HG02759 (cell line): ENCODE results near the gene MRM2.

Experiments
- ATAC-seq: cut with Tn5 transposase; IDR thresholded peaks from one replicate; pipeline ENCODE4 v1.9.1; 2021; ENCODE audit warnings: mild to moderate bottlenecking, moderate library complexity; ENCODE audit not compliant: unreplicated experiment

The MRM2 gene

DNA sequence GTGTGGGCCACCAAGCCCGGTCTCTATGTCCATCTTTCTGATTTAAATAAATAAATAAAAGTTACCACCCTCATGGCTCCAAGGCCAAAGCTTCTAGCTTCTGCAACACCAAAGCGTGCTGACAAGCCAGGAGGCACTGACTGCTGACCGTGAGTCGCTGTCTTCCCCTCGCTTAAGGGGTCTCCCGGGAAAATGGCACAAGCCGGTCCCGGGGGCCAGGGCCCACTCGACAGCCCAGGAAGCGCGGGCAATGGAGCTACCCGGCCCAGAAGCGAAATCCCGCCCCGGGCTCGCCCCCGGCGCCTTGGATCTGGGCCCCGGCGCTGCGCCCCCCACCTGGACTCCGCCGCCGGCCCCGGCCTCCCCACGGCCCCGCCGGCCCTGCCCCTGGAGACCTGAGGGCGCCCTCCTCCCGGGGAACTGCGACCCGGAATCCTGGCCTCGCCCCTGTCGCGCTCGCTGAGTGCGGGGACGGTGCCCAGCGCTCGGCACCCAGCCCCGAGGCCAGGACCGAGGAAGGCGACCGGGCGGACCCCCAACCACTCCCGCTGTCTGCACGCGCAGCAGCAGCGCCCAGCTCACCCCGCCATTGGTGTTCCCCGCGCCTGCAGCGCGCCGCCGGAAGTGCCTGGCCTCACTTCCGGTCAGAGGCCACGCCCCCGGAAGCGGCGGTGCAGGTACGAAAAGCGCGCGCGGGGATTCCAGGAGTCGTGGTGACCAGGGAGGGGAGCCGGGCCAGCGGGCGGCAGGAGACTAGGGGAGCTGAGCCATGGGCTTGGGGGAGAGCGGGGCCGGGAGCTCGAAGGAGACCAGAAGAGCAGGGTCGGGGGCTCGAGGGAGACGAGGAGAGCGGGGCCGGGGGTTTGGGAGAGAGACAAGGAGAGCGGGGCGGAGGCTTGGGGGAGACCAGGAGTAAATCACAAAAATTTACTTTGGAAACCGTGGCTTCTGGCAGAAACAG is at the start of gene MRM2, which contains the start of gene NUDT1:
Gene MRM2 (minus strand): TSS at position 626 of the 961 bp plus-strand sequence. CDS start 36 bp downstream, at position 590.
Gene NUDT1 (plus strand): TSS at position 647 of the 961 bp plus-strand sequence. CDS start 2,349 bp downstream, outside the sequence.
- peak; percentile 82 for ATAC-seq

DNA sequence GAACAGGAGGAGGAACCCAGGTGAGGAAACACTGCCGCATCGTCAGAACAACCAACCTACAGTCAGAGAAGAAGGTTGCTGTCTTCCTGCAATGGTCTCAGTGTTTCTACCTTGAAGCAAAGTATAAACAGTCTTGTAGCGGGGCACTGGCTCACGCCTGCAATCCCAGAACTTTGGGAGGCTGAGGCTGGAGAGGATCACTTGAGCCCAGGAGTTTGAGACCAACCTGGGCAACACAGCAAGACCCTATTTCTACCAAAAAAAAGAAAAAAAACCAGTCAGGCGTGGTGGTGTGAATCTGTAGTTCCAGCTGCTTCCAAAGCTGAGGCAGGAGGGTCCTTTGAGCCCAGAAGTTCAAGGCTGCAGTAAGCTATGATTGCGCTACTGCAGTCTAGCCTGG is 48.9 kb upstream of the MRM2 start:
- ATAC-seq = no peak

DNA sequence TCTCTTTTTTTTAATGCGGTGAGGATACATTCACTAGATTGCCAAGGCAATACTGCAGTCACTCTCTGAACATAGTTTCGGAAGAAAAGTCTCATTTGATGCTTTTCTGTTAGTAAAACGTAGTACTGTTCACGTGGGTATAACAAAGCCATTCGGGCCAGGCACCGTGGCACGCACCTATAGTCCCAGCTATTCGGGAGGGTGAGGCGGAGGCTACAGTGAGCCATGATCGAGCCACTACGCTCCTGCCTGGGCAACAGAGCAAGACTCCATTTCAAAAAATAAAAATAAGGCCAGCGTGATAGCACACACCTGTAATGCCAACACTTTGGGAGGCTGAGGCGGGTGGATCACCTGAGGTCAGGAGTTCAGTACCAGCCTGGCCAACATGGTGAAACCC is 47.6 kb upstream of the MRM2 start:
- ATAC-seq = no peak

DNA sequence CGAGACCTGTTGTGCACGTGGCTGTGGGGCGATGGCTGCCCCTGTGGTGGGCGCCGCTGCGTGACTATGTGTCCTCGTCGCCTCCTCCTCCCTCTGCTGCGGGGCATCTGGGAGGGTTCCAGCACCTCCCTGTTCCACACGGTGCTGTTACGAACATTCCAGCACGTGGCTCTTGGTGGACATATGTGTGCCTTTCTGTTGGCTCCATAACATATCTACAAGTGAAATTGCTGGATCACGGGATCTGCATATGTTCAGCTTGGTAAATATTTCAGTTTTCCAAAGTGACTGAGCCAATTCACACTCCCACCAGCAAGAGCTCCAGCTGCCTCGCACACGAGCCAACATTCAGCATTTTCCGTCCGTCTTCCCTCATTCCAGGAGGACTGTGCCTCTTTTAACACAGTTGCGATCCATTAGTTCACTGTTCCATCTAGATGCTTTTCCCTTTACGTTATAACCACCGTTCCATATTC is 47.1 kb upstream of the MRM2 start:
- ATAC-seq = no peak

DNA sequence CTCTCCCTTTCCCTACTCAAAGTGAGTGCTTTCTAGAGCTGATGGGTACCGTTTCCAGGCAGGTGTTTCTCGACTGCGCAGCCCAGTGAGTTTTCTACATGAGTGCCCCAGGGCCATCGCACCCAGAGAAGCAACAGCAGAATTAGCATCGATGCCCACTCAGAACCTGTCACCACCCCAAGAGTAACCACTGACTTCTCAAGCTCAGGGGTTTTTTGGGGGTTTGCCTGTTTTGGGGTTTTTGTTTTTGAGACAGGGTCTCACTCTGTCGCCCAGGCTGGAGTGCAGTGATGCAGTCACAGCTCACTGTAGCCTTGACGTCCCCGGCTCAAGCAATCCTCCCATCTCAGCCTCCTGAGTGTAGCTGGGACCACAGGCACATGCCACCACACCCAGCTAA is 46.5 kb upstream of the MRM2 start:
- peak; percentile 77 for ATAC-seq

DNA sequence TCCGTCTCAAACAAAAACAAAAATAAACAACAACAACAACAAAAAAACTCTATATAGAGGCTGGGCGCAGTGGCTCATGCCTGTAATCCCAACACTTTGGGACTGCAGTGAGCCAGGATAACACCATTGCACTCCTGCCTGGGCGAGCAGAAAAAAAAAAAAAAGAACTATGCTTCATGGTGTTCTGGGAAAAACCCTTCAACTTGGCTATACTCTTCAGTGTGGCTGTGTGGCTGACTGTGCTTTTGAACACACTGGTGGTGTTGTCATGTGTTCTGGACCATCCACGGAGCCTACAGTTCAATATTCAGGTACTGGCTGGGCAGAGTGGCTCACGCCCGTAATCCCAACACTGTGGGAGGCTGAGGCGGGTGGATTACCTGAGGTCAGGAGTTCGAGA is 45.7 kb upstream of the MRM2 start:
- no peak for ATAC-seq

DNA sequence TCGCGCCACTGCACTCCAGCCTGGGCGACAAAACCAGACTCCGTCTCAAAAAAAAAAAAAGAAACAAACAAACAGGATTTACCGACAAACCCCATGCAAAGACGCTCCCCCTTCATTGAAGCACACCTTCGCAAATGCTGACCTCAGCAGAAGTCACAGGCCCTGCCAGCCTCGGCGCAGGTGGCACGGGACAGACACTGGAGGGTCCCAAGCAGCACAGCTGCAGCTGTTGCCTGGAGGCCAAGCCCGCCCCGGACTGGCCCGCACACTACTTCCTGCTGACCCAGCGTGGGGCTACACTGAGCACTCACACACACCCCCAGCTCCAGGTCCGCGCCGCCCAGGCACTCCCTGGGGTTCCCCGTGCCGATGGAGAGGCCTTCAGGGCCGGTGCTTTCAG is 41.1 kb upstream of the MRM2 start:
- no peak for ATAC-seq

DNA sequence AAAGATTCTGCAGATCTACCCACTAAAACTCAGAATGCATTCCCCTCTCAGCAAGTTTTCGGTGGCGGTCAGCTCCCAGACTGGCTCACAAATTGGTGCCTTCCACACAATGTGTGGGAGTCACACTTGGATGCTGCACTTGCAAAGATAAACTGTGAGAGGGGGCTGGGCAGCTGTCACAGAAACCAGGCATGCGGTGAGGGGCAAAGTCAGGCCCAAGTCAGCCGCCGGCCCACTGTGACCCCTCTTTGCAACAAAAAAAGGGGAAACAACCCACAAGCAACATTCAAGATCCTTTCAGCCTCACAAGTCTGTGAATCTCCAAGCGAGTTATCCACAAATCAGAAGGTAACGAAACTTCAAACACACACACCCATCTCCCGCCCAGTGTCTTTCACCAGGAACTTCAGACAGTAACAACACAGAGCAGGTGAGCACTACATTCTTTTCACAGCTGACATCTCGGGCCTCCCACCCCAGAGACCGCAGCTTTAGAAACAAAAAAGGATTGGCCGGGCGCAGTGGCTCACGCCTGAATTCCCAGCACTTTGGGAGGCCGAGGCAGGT is 40.3 kb upstream of the MRM2 start:
- ATAC-seq = no peak

DNA sequence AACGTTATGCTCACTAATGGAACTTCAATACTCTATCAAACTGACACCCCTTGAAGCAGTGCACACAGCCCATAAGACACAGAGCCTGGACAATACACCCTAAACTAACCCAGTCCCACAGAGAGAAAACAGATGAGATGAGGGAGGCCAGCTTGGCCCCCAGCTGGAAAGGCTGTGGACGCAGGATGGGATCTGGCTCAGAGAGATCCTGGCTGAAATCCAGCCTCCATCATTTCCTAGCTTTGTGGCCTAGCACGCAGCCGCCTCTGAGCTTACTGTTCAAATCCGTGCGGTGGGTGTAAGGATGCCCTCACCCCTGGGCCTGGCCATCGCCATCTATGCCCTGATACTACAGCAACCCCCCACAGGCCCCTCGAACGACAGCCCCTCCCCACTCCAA is 39.5 kb upstream of the MRM2 start:
- ATAC-seq = no peak

DNA sequence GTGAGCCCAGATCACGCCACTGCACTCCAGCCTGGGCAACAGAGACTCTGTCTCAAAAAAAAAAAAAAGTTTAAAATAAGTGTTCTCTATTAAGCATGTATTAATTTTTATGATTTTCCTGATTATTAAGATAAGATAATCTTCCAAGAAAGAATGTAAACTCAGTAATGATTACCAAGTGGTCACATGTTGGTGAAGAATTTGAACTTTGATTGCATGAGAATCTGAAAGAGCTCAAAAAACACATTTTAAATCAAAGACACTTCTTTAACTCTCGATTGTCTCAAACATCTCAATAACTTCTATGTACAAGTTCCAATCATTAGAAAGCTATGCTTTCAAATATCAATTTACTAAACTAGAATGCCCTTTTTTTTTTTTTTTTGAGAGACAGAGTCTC is 38.4 kb upstream of the MRM2 start:
- no peak for ATAC-seq

DNA sequence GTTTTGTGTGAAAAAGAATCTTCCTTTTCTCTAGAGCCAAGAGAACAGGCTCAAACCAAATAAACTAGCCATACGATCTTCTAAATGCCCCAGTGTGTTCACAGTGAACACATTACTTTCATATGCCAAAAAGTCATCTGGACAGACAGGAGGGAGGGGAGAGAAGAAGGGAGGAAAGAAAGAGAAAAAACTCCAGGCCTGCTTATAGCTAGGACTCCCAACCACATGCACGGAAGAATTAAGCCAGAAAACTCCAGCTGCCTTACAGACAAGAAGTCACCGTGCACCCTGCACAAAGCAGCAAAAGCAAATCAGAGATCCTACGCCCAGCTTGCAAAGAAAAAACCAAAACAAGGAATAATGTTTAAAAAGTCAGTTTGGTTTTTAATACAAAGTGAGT is 37.9 kb upstream of the MRM2 start:
- ATAC-seq = no peak

DNA sequence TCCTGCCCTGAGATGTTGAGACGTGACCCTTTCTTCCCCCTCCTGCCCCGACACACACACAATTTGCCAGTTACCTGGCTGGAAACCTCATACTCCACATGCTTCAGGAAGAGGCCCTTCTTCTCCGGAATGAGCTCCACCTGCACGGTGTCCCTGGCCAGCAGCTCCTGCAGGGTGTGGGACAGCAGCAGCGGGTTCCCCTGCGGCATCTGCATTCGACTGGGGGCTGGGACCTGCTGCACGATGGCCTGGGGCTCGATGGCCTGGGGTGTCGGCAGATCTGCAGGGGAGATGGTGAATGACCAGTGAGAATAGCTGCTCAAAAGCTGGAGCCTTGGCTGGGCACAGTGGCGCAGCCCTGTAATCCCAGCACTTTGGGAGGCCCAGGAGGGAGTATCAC is 36.0 kb upstream of the MRM2 start:
- no peak for ATAC-seq

DNA sequence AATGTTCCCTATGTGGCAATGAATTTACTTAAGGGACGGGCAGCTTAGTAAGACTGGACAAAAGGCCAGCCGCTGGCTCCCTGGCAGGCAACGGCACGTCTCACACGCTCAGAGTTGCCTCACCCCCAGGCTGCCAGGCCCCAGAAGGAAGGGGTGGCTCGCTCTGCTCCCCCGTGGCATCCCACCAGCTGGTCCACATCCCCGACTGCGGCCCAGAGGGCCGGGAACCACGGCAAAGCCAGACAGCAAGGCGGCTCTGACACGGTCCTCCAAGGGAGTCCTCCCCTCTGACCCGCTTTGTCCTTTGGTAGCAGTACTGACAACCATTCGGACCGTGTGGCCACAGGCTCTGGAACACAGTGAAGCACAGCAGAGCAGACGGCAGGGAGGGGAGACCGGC is 34.1 kb upstream of the MRM2 start:
- ATAC-seq = no peak

DNA sequence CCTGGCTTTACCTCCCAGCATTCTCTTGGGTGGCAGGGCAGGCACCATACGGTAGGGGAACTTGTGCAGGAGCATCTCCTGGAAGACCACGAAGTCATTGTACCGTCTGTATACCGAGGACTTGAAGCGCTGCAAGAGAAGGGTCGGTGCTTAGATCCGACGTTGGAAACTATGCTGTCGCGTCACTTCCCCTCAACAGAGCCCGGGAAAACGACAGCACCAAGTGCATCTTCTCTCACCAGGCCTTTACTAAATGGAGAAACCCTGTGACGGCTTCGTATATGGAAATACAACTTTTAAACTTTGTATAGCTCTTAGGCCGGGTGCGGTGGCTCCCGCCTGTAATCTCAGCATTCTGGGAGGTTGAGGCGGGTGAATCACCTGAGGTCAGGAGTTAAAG is 33.1 kb upstream of the MRM2 start:
- ATAC-seq = no peak

DNA sequence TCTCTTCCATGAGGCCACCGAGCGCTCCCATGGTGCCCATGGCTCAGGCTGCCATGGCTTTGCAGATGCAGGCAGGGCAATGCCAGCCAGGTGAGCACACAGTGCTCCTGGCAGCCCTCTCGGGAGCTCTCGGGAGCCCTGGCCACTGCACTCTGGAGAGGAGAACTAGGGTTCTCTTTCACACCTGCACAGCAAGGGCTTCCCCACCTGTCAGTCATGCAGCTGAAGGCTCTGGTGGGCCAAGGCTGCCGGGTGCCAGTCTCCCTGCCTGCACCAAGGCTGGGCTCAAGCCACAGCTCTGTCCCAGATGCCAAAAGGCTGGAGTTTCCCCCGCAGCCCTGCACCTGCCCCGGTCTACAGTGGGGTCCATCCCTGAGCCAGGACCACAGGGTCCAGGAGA is 32.7 kb upstream of the MRM2 start:
- ATAC-seq = no peak

DNA sequence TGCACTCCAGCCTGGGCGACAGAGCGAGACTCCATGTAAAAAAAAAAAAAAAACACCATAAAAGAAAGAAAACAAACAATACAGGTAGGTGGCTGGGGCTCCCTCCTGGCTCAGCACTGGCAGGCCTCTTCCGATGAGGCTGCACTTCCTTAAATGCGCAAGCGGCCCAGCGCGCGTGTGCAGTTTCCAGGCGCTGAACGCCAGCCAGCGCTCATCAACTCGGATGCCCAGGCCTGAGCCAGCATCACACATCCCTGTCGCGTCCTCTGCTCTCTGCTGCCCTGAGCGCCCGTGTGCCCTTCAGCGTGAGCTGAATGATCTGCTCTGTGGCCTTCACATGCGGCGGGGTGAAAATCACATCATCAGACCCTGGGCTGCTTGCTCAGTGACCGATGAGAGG is 31.9 kb upstream of the MRM2 start:
- no peak for ATAC-seq

DNA sequence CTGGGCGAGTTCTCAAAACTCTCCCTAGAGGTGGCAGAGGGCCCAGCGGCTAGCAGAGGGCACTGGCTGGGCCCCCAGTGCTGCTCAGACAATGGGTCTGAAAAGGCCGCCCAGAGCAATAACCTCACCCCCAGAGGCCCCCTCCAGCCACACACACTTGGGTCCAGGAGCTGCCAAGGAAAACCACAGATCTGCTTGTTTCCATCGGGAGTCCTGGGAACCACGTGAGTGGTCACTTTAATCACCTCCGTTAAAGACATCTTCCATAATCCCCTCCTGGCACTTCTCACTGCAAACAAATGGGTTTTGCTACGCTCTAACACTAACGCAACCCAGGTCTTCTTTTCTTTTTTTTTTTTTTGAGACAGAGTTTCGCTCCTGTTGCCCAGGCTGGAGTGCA is 30.0 kb upstream of the MRM2 start:
- no peak for ATAC-seq

DNA sequence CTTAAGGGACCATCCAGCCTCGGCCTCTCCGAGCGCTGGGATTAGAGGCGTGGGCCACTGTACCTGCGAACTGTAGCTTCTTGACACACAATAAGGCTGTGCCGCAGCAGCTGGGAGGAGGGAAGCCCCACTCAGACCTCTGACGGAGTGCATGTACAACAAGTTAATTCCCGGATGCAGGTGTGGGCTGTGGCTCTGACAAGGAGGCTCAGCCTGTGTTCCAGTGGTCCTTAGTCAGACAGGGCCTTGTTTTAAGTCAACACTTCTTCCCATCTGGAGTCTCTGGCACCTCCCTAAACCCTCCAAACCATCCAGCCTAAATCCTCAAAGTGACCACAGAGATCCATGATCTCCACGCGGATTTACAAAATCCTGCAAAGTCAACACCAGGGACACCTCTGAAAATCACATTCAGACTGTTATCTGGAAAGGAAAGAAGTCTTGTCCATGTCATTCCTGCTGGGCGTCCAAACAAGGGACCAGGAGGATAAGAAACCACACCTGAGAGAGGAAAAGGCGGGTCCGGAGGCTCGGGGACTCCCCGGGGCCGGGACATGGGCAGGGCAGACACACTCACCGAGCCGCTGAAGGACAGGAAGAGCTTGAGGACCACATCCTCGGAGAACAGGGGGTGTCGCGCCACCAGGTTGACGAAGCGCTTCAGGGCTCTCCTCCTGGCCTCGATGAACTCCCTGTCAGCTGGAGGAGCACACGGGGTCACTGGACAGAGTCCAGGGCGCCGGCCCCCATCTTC is 29.4 kb upstream of the MRM2 start:
- no peak for ATAC-seq

DNA sequence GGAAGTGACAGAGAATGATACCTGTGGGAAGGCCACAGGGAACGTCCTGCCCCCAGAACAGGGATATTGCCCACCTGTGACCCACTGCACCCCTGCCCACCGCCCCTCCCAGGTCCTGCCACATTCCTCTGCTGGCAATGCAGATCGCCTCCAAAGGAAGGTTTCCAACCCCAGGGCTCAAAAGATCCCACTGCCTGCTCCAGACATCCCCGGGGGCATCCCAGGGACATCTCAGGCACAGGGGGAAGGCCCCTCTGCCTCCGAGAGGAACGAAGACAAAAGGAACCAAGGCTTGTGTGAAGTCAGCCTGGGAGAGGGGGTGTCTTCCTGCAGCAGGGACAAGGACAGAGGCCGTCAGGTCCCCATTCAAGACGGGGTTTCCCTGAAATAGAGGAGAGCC is 28.5 kb upstream of the MRM2 start:
- ATAC-seq = no peak

DNA sequence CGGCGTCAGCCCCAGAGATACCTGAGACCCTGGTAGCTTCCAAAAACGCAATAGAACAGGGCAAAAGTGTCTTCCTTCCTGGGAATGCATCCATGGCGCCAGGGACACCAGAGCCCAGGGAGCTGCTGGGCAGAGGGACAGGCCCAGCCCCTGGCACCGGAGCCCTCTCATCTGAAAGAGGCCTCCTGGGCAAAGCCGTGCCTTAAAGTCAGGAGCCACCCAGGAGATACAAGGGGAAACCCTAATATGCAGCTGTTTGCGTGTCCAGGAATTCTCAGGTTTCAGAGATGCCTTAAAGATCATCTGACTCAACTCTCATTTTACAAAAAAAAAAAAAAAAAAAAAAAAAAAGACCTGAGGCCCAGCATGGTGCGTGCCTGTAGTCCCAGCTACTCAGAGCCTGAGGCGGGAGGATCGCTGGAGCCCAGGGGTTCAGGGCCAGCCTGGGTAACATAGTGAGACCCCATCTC is 28.0 kb upstream of the MRM2 start:
- no peak for ATAC-seq
